IMR-90 (cell line): Measurements from ENCODE around the gene TMEM40. TPM values are rescaled to one million over a fixed set of nuclear protein-coding genes. Genes with fewer than 3 reads are reported as not detected.

Source experiments
- ATAC-seq: fragments of 200-7000 bp; cut with Tn5 transposase; 2 replicates; pipeline ENCODE4 v1.9.1; 2020; ENCODE audit warnings: low read depth, mild to moderate bottlenecking, moderate library complexity
- BruUV-seq: library from RNA; stranded (reverse); fragments of 400-500 nt; replicated peaks from 2 replicates; lab custom pipeline; 2021; lab: Mats Ljungman, UMichigan
- CTCF ChIA-PET: fragments of 300-600 bp; formaldehyde crosslinking; extraction: SDS; loops from one replicate; lab custom pipeline; 2021; ENCODE audit warnings: antibody characterized with exemption; lab: Yijun Ruan, JAX
- POLR2A ChIA-PET: fragments of 300-600 bp; sonication (Branson Sonifier 250); formaldehyde crosslinking; loops from one replicate; lab custom pipeline; 2022; ENCODE audit warnings: antibody characterized with exemption; ENCODE audit not compliant: unreplicated experiment; lab: Charles Lee
- DNase-seq: peaks from one replicate; pipeline ENCODE4 v3.0.0; 2013
- H2AFZ ChIP-seq: replicated peaks from 2 replicates; pipeline ENCODE3; 2013; ENCODE audit warnings: low read length, mild to moderate bottlenecking; ENCODE audit not compliant: poor library complexity
- H2AK5ac ChIP-seq: 2 replicates; pipeline ENCODE4 v1.6.1; 2013; ENCODE audit warnings: low read depth, low read length, inconsistent platforms
- H2AK9ac ChIP-seq: replicated peaks from 2 replicates; pipeline ENCODE3; 2013; ENCODE audit warnings: mild to moderate bottlenecking, low read depth, low read length, moderate library complexity; ENCODE audit not compliant: poor library complexity
- H2BK120ac ChIP-seq: 2 replicates; pipeline ENCODE4 v1.6.1; 2013; ENCODE audit warnings: low read depth, low read length, inconsistent platforms
- H2BK15ac ChIP-seq: 3 replicates; pipeline ENCODE4 v1.6.1; 2013; ENCODE audit warnings: low read depth, low read length, inconsistent platforms
- H2BK20ac ChIP-seq: 2 replicates; pipeline ENCODE4 v1.6.1; 2013; ENCODE audit warnings: low read depth, mild to moderate bottlenecking, inconsistent platforms, low read length, moderate library complexity
- H2BK5ac ChIP-seq: 2 replicates; pipeline ENCODE4 v1.6.1; 2013; ENCODE audit warnings: mild to moderate bottlenecking, low read depth, low read length, inconsistent platforms; ENCODE audit not compliant: poor library complexity, severe bottlenecking
- H3K14ac ChIP-seq: replicated peaks from 2 replicates; pipeline ENCODE4 v1.6.1; 2013; ENCODE audit warnings: low read depth, low read length, inconsistent platforms
- H3K18ac ChIP-seq: 2 replicates; pipeline ENCODE4 v1.6.1; 2013; ENCODE audit warnings: low read depth, low read length, control low read depth
- H3K23ac ChIP-seq: 2 replicates; pipeline ENCODE4 v1.6.1; 2013; ENCODE audit warnings: low read depth, low read length, inconsistent platforms
- H3K27ac ChIP-seq: 2 replicates; pipeline ENCODE4 v1.5.1; 2013; ENCODE audit warnings: mild to moderate bottlenecking, control low read depth, low read length; ENCODE audit not compliant: insufficient read depth
- H3K27me3 ChIP-seq: 2 replicates; pipeline ENCODE4 v1.6.1; 2013; ENCODE audit warnings: low read length; ENCODE audit not compliant: control insufficient read depth, insufficient read depth
- H3K36me3 ChIP-seq: 2 replicates; pipeline ENCODE4 v1.6.1; 2013; ENCODE audit warnings: low read length, mixed read lengths; ENCODE audit not compliant: control insufficient read depth, insufficient read depth
- H3K4ac ChIP-seq: 2 replicates; pipeline ENCODE4 v1.6.1; 2013; ENCODE audit warnings: low read depth, low read length, inconsistent platforms
- H3K4me1 ChIP-seq: 2 replicates; pipeline ENCODE4 v1.6.1; 2013; ENCODE audit warnings: low read length, mixed read lengths; ENCODE audit not compliant: control insufficient read depth, insufficient read depth
- H3K4me2 ChIP-seq: 2 replicates; pipeline ENCODE4 v1.6.1; 2013; ENCODE audit warnings: low read depth, mild to moderate bottlenecking, control low read depth, low read length, moderate library complexity
- H3K4me3 ChIP-seq: 2 replicates; pipeline ENCODE4 v1.5.1; 2013; ENCODE audit warnings: low read depth, mild to moderate bottlenecking, control low read depth, low read length, moderate library complexity; ENCODE audit not compliant: insufficient read depth
- H3K56ac ChIP-seq: 2 replicates; pipeline ENCODE4 v1.6.1; 2013; ENCODE audit warnings: low read length, inconsistent platforms; ENCODE audit not compliant: insufficient read depth; ENCODE audit errors: extremely low read depth
- H3K79me1 ChIP-seq, 2 experiments: 2 replicates each; pipeline ENCODE4 v1.6.1; 2013; ENCODE audit warnings: low read length in 2 of 2, inconsistent platforms in 1 of 2, low read depth in 1 of 2
- H3K9ac ChIP-seq: 2 replicates; pipeline ENCODE4 v1.6.1; 2013; ENCODE audit warnings: low read depth, low read length, control low read depth
- H3K9me1 ChIP-seq: 2 replicates; pipeline ENCODE4 v1.6.1; 2013; ENCODE audit warnings: low read length, inconsistent platforms; ENCODE audit not compliant: insufficient read depth
- H3K9me3 ChIP-seq: 2 replicates; pipeline ENCODE4 v1.6.1; 2013; ENCODE audit warnings: low read length; ENCODE audit not compliant: control insufficient read depth, insufficient read depth
- H4K20me1 ChIP-seq: 2 replicates; pipeline ENCODE4 v1.6.1; 2013; ENCODE audit warnings: low read length, inconsistent platforms; ENCODE audit not compliant: insufficient read depth
- H4K5ac ChIP-seq: 2 replicates; pipeline ENCODE4 v1.6.1; 2013; ENCODE audit warnings: mild to moderate bottlenecking, low read depth, low read length, control low read depth
- H4K8ac ChIP-seq, 2 experiments: 2 replicates each; pipeline ENCODE4 v1.6.1; 2013; ENCODE audit warnings: low read depth in 2 of 2, low read length in 2 of 2, control low read depth in 1 of 2, inconsistent platforms in 1 of 2
- H4K91ac ChIP-seq: 2 replicates; pipeline ENCODE4 v1.6.1; 2013; ENCODE audit warnings: low read depth, low read length, inconsistent platforms; ENCODE audit not compliant: insufficient read depth
- BHLHE40 ChIP-seq: fragments of 150-350 bp; IDR thresholded peaks from 2 replicates; pipeline ENCODE4 v1.6.1; 2016; ENCODE audit warnings: mild to moderate bottlenecking, low read depth, low read length
- CEBPB ChIP-seq: IDR thresholded peaks from 2 replicates; pipeline ENCODE4 v1.6.1; 2012; ENCODE audit warnings: low read depth, low read length, improper control_type of control experiment
- CHD1 ChIP-seq: IDR thresholded peaks from 2 replicates; pipeline ENCODE4 v1.6.1; 2012; ENCODE audit warnings: low read depth, low read length, improper control_type of control experiment
- FOS ChIP-seq: fragments of 150-350 bp; IDR thresholded peaks from 2 replicates; pipeline ENCODE4 v1.6.1; 2016; ENCODE audit warnings: low read depth, low read length
- MAFK ChIP-seq: IDR thresholded peaks from 2 replicates; pipeline ENCODE4 v1.6.1; 2012; ENCODE audit warnings: low read depth, low read length, improper control_type of control experiment
- MAZ ChIP-seq: IDR thresholded peaks from 2 replicates; pipeline ENCODE4 v1.6.1; 2012; ENCODE audit warnings: low read depth, mild to moderate bottlenecking, low read length, improper control_type of control experiment, moderate library complexity, borderline replicate concordance
- MXI1 ChIP-seq: IDR thresholded peaks from 2 replicates; pipeline ENCODE4 v1.6.1; 2012; ENCODE audit warnings: low read depth, mild to moderate bottlenecking, low read length, moderate library complexity, borderline replicate concordance
- NFE2L2 ChIP-seq: fragments of 150-350 bp; IDR thresholded peaks from 2 replicates; pipeline ENCODE4 v1.6.1; 2016; ENCODE audit warnings: low read depth, mild to moderate bottlenecking, low read length
- POLR2A ChIP-seq: IDR thresholded peaks from 2 replicates; pipeline ENCODE4 v1.6.1; 2012; ENCODE audit warnings: mild to moderate bottlenecking, low read depth, low read length
- RAD21 ChIP-seq: IDR thresholded peaks from 2 replicates; pipeline ENCODE4 v1.6.1; 2012; ENCODE audit warnings: low read length, improper control_type of control experiment
- RCOR1 ChIP-seq: IDR thresholded peaks from 2 replicates; pipeline ENCODE4 v1.6.1; 2012; ENCODE audit warnings: mild to moderate bottlenecking, low read length, improper control_type of control experiment; ENCODE audit not compliant: insufficient replicate concordance
- RFX5 ChIP-seq: IDR thresholded peaks from 2 replicates; pipeline ENCODE4 v1.8.0; 2012; ENCODE audit warnings: low read depth, mild to moderate bottlenecking, low read length, moderate library complexity
- SMC3 ChIP-seq: fragments of 150-350 bp; IDR thresholded peaks from 2 replicates; pipeline ENCODE4 v1.6.1; 2016; ENCODE audit warnings: low read depth, mild to moderate bottlenecking, antibody characterized with exemption, low read length, moderate library complexity
- WGBS, 2 experiments: methylation state at CpG; one replicate each; pipeline versions ENCODE4 v1.1.5 to v1.1.7; 2013; ENCODE audit warnings: missing lambda C conversion rate in 2 of 2; ENCODE audit not compliant: insufficient read length in 1 of 2; ENCODE audit errors: extremely low coverage in 2 of 2; 5-methylcytosine and 5-hydroxymethylcytosine counted together
- dilution Hi-C: fragments of 300-500 bp; cut with HindIII; formaldehyde crosslinking; loops from one replicate; pipeline ENCODE4 v1.14.3; 2018; ENCODE audit warnings: low sequenced_read_pairs; ENCODE audit not compliant: unreplicated experiment
- in situ Hi-C: fragments of 300-500 bp; cut with MboI; formaldehyde crosslinking; loops from 3 replicates; pipeline ENCODE4 v1.14.3; 2019; ENCODE audit warnings: low sequenced_read_pairs, inconsistent platforms, mixed read lengths
- intact Hi-C: fragments of 100-400 bp; cut with micrococcal nuclease; formaldehyde crosslinking; loops from 2 replicates; pipeline ENCODE4 v1.10.0; 2022
- polyA plus RNA-seq, 3 experiments: library from polyadenylated mRNA; depleted of rRNA; stranded (reverse); fragments of >200 nt; gene quantifications; 2 replicates each; pipeline ENCODE4 v1.2.3, GENCODE V29; 2012; ENCODE audit warnings: low replicate concordance in 1 of 3
- total RNA-seq: library from RNA; depleted of rRNA; stranded (reverse); fragments of >200 nt; gene quantifications from 2 replicates; pipeline ENCODE4 v1.2.3, GENCODE V29; 2012
- TF ChIP-seq, protein P1 (sequence below): fragments of 150-350 bp; IDR thresholded peaks from 2 replicates; pipeline ENCODE4 v1.6.1; 2017; ENCODE audit warnings: mild to moderate bottlenecking, antibody characterized with exemption, low read length, low read depth
- TF ChIP-seq, protein P2 (sequence below): fragments of 150-350 bp; IDR thresholded peaks from 2 replicates; pipeline ENCODE4 v1.6.1; 2016; ENCODE audit warnings: low read depth, mild to moderate bottlenecking, low read length, moderate library complexity, borderline replicate concordance
- TF ChIP-seq, protein P3 (sequence below): conservative IDR thresholded peaks from 2 replicates; pipeline ENCODE4 v1.5.1; 2012; ENCODE audit warnings: mild to moderate bottlenecking, low read depth, low read length, improper control_type of control experiment

Gene TMEM40
- total and polyA plus RNA-seq, 2 of the 4 experiments (the other 2 are of a cell fraction) = 0.27 TPM; not detected in 1

DNA sequence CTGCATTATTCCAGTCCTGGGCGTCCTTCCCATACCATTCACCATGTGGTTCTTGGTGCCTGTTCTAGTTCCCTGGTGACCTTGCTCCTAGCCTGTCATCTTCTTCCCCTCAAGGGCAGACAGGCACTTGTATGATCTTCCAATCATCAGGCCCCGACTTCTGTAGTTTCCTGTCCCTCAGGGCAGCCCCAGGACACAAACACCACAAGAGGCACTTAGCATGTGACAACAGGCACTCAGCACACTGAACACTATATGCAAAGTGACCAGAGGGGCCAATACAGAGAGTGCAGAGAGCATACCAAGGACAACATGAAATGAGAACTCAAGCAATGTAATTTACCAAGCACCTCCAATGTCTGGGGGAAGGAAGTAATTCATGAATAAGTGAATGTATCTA, 17.9 kb downstream of the TMEM40 start:
- H3K27me3 ChIP-seq = peaks cover 16% of the 10 kb centered on the region
- 53% methylated on average over 2 of the region's 2 CpGs; no CpG with 5 or more reads in 1 of the 2 experiments for WGBS, 2 experiments
- no peak for DNase-seq
- H3K4me1 ChIP-seq = no peaks in the 10 kb centered on the region
- no peak overlapping the region for H3K9ac ChIP-seq
- H3K4me3 ChIP-seq = no peak overlapping the region
- H4K8ac ChIP-seq = no peak overlapping the region
- BruUV-seq = no TSS peak
- TF ChIP-seq POLR2A (no peak), BHLHE40 (no peak), RCOR1 (no peak), RFX5 (no peak), SMC3 (no peak), MAFK (no peak), MXI1 (no peak), RAD21 (no peak), MAZ (no peak), NFE2L2 (no peak), CEBPB (no peak), FOS (no peak), CHD1 (no peak)
- TF ChIP-seq, protein P1, sequence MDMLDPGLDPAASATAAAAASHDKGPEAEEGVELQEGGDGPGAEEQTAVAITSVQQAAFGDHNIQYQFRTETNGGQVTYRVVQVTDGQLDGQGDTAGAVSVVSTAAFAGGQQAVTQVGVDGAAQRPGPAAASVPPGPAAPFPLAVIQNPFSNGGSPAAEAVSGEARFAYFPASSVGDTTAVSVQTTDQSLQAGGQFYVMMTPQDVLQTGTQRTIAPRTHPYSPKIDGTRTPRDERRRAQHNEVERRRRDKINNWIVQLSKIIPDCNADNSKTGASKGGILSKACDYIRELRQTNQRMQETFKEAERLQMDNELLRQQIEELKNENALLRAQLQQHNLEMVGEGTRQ = no peak
- TF ChIP-seq, protein P2, sequence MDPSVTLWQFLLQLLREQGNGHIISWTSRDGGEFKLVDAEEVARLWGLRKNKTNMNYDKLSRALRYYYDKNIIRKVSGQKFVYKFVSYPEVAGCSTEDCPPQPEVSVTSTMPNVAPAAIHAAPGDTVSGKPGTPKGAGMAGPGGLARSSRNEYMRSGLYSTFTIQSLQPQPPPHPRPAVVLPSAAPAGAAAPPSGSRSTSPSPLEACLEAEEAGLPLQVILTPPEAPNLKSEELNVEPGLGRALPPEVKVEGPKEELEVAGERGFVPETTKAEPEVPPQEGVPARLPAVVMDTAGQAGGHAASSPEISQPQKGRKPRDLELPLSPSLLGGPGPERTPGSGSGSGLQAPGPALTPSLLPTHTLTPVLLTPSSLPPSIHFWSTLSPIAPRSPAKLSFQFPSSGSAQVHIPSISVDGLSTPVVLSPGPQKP = no peak
- TF ChIP-seq, protein P3, sequence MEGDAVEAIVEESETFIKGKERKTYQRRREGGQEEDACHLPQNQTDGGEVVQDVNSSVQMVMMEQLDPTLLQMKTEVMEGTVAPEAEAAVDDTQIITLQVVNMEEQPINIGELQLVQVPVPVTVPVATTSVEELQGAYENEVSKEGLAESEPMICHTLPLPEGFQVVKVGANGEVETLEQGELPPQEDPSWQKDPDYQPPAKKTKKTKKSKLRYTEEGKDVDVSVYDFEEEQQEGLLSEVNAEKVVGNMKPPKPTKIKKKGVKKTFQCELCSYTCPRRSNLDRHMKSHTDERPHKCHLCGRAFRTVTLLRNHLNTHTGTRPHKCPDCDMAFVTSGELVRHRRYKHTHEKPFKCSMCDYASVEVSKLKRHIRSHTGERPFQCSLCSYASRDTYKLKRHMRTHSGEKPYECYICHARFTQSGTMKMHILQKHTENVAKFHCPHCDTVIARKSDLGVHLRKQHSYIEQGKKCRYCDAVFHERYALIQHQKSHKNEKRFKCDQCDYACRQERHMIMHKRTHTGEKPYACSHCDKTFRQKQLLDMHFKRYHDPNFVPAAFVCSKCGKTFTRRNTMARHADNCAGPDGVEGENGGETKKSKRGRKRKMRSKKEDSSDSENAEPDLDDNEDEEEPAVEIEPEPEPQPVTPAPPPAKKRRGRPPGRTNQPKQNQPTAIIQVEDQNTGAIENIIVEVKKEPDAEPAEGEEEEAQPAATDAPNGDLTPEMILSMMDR = no peak
- no peak overlapping the region for H3K27ac ChIP-seq
- H2BK120ac ChIP-seq = no peak overlapping the region
- dilution Hi-C loops (no loop called here), intact Hi-C loops (no loop called here), in situ Hi-C loops (no loop called here)
- no peaks in the 10 kb centered on the region for H3K79me1 ChIP-seq
- H2BK15ac ChIP-seq = no peak overlapping the region
- H2AK5ac ChIP-seq = no peak overlapping the region; the same call in 1 of the 2 replicates
- H3K9me1 ChIP-seq = no peaks in the 10 kb centered on the region
- H4K5ac ChIP-seq = no peak overlapping the region
- no peaks in the 10 kb centered on the region for H3K9me3 ChIP-seq
- no peak overlapping the region for H2AK9ac ChIP-seq
- no peak overlapping the region for H3K4ac ChIP-seq
- H3K56ac ChIP-seq = no peak overlapping the region
- ChIA-PET CTCF (no interaction called here), POLR2A (no interaction called here)
- H3K23ac ChIP-seq = no peak overlapping the region
- H4K91ac ChIP-seq = no peak overlapping the region
- H2BK5ac ChIP-seq = no peak overlapping the region
- no peak overlapping the region for H2AFZ ChIP-seq
- no peaks in the 10 kb centered on the region for H4K20me1 ChIP-seq
- no peak overlapping the region for H2BK20ac ChIP-seq
- ATAC-seq = no peak
- H3K36me3 ChIP-seq = no peaks in the 10 kb centered on the region
- H3K4me2 ChIP-seq = no peak overlapping the region
- H3K14ac ChIP-seq = no peak overlapping the region
- H3K18ac ChIP-seq = no peak overlapping the region
